Activated gamma-delta T cell (primary cell): ENCODE data around the gene NIPAL4.

Source experiments
- DNase-seq: peaks from one replicate; lab custom pipeline; 2025; lab: John Stamatoyannopoulos, UW

NIPAL4 gene

GRCh38 chr5:157516626-157517325, 56.8 kb downstream of the NIPAL4 start:
- DNase-seq, result no peak

DNA sequence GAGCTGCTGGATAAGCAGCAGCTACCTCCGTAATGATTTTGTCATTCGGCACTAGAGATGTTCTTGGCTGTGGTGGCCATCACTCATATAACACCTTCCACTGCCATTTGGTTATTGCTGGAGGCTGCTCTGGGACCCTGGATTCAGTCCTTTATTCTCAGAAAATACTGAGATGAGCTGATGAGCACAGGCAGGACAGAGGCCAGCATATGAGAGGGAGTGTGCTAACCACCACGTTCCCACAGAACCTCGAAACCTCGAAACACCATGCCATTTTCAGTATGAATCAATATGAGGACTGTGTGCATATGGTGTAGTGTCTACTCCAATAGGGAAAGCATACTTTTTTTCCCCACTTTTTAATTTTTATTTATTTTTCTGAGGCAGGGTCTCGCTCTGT, 59.0 kb downstream of the NIPAL4 start:
- no peak for DNase-seq

DNA sequence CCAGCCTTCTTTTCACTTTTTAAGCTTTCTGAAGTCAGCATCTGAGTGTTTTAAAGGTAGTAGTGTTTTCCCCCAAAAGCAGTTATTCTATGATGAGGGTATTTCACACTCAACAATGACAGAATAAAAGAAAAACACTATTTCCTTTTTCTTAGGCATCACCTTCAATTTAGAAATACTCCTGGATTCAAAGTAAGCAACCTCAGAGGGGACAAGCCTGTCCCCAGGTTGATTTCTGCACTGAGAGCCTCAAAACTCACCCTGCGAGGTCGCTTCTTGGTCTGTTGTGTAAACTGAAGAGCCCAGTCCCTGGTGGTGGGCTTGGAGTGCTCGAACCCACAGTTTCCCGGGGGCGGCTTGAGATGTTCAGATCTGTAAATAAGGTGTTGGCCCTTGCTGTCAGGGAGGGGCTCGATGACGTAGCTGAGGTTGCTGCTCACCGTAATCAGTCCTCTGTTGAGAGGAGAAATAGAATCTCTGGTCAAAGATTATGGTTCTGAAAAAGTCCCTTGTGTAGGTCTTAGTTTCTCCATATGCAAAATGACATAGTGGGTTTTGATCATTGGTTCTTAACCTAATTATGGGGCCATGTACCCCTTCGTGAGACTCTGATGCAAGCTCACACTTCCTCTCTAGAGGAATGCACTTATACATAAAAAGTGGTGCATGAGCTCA, 59.7 kb downstream of the NIPAL4 start:
- no peak for DNase-seq

GRCh38 chr5:157520911-157521703, 61.1 kb downstream of the NIPAL4 start:
- DNase-seq, result no peak

DNA sequence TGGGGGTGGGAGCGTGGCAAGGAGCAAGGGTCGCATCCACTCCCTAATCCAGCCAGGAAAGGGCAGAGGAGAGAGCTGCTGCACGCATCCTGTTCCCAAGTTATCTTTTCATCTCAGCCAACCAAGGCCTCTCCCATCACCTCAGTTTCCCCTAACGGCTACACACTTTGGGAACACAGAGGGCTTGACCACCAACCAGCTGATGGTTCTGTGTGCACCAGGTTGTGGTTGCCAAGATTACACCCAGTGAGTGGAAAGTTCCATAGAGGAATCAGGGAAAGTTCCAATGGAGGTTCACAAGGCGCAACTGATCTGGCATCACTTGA, 61.7 kb downstream of the NIPAL4 start:
- DNase-seq, result no peak

- DNase-seq, result no peak
Measured at GRCh38 chr5:157523976-157524375, 64.0 kb downstream of the NIPAL4 start.
